Peyer's patch (tissue), 4 donors: Measurements from ENCODE around the gene GRPEL1.

ENCODE experiments used
- CTCF ChIP-seq, 6 experiments: fragments of 450-650 bp in 4 of 6; fragments of 200-600 bp in 2 of 6; sonication (generic) in 1 of 6; IDR thresholded peaks; one replicate each; pipeline ENCODE4 v1.5.1; 2017 to 2019; ENCODE audit warnings: antibody characterized with exemption in 6 of 6, mild to moderate bottlenecking in 3 of 6, moderate library complexity in 1 of 6
- POLR2A ChIP-seq, 2 donors: fragments of 450-650 bp; IDR thresholded peaks; one replicate each; pipeline ENCODE4 v1.5.1; 2017; ENCODE audit warnings: antibody characterized with exemption in 2 of 2, mild to moderate bottlenecking in 2 of 2, moderate library complexity in 2 of 2

GRCh38 chr4:7031558-7032449, 36.1 kb downstream of the GRPEL1 start:
- TF ChIP-seq CTCF (IDR thresholded peaks at IDR 0.05) (no peak), POLR2A (IDR thresholded peaks at IDR 0.05) (no peak)
